Activated T-cell treated with anti-CD3 and anti-CD28 coated beads, Interleukin-2, amount 50 U/mL, for 48 hours (primary cell): ENCODE measurements around the gene FGGY.
"Not testable (repeated sequence)": the region's sequence is repeated elsewhere in the genome, so short reads cannot be mapped to it uniquely, and the experiment has no call there.

Experiments used
- DNase-seq, 2 experiments: peaks; one replicate each; pipeline ENCODE4 v3.0.0-alpha.2; 2020

FGGY gene

GRCh38 chr1:59289570-59289969 lies 7.3 kb upstream of the FGGY start:
- no peak for DNase-seq

GRCh38 chr1:59290193-59290949 lies 6.5 kb upstream of the FGGY start:
- DNase-seq: no peak

GRCh38 chr1:59291561-59291960 lies 5.3 kb upstream of the FGGY start:
- DNase-seq: no peak

GRCh38 chr1:59292562-59292961 lies 4.3 kb upstream of the FGGY start:
- DNase-seq: no peak

GRCh38 chr1:59293206-59293605 lies 3.7 kb upstream of the FGGY start:
- DNase-seq: no peak

GRCh38 chr1:59293849-59294248 lies 3.0 kb upstream of the FGGY start:
- DNase-seq: no peak

GRCh38 chr1:59294423-59294822 lies 2.5 kb upstream of the FGGY start:
- DNase-seq: no peak

GRCh38 chr1:59295618-59296017 lies 1.3 kb upstream of the FGGY start:
- DNase-seq: no peak

- DNase-seq: no peak
These were observed 1.2 kb downstream of the FGGY start for GRCh38 chr1:59298026-59298583.

- no peak for DNase-seq
These were observed 1.9 kb downstream of the FGGY start for GRCh38 chr1:59298710-59299346.

GRCh38 chr1:59299670-59300069 lies 2.8 kb downstream of the FGGY start:
- not testable (repeated sequence) for DNase-seq

- DNase-seq: no peak
These were observed 5.4 kb downstream of the FGGY start for GRCh38 chr1:59302297-59302696.

GRCh38 chr1:59302871-59303270 lies 6.0 kb downstream of the FGGY start:
- no peak for DNase-seq

GRCh38 chr1:59305188-59305587 lies 8.3 kb downstream of the FGGY start:
- DNase-seq: no peak

- DNase-seq: no peak
These were observed 10.7 kb downstream of the FGGY start for GRCh38 chr1:59307591-59307990.

GRCh38 chr1:59308839-59309238 lies 11.9 kb downstream of the FGGY start:
- DNase-seq: no peak

- DNase-seq: no peak
These were observed 12.5 kb downstream of the FGGY start for GRCh38 chr1:59309392-59309791.

GRCh38 chr1:59309795-59310548 lies 13.1 kb downstream of the FGGY start:
- DNase-seq: no peak

GRCh38 chr1:59310549-59311250 lies 13.8 kb downstream of the FGGY start:
- no peak for DNase-seq

- no peak for DNase-seq
These were observed 18.1 kb downstream of the FGGY start for GRCh38 chr1:59314776-59315528.

- DNase-seq: no peak
These were observed 18.9 kb downstream of the FGGY start for GRCh38 chr1:59315529-59316463.
